ENCODE results near the gene STING1. TPM values are rescaled to one million over a fixed set of nuclear protein-coding genes. Genes with fewer than 3 reads are reported as not detected.
A peak's percentile ranks its signal among the peaks of the same experiment; 100 is the strongest.
"Not testable (repeated sequence)": the region's sequence is repeated elsewhere in the genome, so short reads cannot be mapped to it uniquely, and the experiment has no call there.

The STING1 gene
- total RNA-seq, 1 donor from 2014 or later, result 16.6 TPM

DNA sequence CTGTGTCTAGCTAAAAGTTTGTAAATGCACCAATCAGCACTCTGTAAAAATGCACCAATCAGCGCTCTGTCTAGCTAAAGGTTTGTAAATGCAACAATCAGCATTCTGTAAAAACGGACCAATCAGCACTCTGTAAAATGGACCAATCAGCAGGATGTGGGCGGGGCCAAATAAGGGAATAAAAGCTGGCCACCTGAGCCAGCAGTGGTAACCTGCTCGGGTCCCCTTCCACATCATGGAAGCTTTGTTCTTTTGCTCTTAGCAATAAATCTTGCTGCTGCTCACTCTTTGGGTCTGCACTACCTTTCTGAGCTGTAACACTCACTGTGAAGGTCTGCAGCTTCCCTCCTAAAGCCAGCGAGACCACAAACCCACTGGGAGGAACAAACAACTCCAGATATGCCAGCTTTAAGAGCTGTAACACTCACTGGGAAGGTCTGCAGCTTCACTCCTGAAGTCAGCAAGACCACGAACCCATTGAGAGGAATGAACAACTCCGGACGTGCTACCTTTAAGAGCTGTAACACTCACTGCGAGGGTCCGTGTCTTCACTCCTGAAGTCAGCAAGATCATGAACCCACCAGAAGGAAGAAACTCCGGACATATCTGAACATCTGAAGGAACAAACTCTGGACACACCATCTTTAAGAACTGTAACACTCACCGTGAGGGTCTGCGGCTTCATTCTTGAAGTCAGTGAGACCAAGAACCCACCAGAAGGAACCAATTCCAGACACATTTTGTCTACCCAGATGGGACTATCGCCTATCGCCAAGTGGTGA is 20.7 kb upstream of the STING1 start:
- not testable (repeated sequence) for DNase-seq

DNA sequence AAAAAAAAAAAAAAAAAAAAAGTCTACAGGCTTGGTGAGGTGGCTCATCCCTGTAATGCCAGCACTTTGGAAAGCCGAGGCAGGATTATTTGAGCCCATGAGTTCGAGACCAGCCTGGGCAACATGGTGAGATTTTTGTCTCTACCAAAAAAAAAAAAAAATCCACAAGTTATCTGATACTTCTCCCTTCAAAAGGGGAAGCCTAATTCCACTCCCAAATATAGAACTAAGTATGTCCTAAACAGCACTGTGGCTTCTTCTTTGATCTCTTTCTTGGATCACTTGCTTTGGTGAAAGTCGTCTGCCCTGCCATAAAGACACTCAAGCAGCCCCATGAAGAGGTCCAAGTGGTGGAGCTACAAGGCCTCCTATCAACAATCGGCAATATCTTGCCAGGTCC is 18.8 kb upstream of the STING1 start:
- no peak for DNase-seq

GRCh38 chr5:139495638-139496435 is 13.3 kb upstream of the STING1 start:
- DNase-seq, result no peak

DNA sequence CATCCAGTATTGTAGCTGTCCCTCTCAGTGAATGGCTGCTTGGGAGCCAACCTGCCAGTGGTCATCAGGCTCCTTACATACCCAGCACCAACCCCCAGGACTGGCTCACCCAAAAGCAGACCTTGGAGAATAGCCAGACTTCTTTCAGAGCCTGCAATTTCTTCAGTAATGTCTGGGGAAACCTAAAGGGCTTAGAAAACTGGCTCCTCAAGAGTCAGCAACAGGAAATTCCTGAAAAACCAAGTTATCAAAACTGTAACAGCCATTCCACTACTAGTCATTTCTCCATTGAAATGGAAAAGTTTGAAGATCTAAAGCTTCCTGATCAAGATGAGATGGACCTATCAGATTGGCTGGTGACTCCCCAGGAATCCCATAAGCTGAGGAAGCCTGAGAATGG is 12.3 kb upstream of the STING1 start:
- DNase-seq, result no peak

DNA sequence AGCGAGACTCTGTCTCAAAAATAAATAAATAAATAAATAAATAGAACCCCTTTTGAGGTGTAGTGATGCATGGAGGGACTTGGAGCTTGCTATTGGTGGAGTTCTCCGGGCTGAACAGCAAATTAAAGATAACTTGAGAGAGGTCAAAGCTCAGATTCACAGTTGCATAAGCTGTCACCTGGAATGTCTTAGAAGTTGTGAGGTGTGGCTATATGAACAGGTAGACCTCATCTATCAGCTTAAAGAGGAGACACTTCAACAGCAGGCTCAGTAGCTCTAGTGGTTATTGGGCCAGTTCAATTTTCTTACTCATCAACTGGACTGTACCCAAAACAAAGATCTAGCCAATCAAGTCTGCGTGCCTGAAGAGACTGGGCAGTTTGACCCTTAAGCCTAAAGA is 11.7 kb upstream of the STING1 start:
- no peak for DNase-seq

DNA sequence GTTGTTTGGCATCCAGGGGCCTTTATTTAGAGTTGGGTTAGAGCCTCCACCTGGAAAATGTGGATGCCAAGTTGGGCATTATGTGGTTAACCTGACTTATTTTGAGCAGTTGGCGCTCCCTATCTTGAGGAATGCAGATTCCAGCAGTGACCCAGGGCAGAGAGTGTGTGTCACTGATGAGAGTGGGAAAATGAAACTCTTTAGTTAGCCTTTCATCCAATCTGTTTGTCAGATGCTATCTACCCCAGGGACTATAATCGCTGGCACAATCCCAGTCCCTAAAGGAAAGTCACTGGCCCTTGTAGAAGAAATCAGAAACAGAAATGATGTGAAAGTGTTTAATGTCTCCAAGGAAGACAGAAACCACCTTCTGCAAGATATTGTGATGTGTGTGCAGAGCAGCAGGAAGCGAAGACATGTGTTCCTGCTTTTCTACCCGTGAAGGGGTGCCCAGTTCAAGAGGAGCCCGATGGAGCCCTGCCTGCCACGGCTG is 10.2 kb upstream of the STING1 start:
- peak; percentile 35 for DNase-seq

DNA sequence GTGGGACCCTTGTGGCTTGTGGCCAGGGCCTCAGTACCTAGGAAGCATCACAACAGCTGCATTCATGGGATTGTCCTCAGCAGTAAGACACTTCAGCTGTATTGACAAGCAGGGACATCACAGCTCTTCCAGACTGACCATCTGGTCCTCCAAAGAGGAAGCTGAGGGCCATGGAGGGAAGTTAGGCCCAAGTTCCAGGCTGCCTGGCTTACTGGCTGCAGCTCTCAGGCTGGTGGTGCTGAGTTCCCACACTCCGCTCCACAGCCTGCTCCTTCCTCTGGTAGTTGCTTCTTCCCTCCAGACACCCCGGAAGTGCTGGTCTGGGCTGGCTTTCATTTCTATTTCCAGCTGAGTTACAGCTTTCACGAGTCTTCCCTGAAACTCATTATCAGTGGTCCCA is 5.7 kb upstream of the STING1 start:
- no peak for DNase-seq

DNA sequence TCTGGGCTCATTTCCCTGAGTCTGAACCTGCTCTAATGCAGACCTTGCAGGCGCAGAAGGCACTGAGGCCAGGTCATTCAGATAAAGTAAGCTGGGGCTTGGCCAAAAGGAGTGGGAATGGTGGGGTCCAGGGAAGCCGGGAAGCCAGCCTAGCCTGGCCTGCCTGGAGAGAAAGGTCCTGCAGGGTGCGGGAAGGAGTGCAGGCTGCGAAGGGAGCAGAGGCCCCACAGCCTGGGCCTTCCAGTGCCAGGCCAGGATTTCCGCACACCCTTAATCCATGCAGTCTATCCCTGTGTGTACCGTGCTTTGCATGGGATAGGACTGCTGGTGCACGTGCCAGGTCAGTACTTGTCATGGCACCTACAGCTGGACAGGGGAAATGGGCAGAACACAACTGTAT is 3.6 kb upstream of the STING1 start:
- DNase-seq, result no peak

DNA sequence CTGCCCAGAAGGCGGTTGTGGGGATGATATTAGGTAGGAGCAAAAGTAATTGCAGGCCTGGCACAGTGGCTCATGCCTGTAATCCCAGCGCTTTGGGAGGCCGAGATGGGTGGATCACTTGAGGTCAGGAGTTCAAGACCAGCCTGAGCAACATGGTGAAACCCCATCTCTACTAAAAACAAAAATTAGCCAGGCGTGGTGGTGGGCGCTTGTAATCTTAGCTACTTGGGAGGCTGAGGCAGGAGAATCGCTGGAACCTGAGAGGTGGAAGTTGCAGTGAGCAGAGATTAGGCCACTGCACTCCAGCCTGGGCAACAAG is 291 bp upstream of the STING1 start:
- not testable (repeated sequence) for DNase-seq

DNA sequence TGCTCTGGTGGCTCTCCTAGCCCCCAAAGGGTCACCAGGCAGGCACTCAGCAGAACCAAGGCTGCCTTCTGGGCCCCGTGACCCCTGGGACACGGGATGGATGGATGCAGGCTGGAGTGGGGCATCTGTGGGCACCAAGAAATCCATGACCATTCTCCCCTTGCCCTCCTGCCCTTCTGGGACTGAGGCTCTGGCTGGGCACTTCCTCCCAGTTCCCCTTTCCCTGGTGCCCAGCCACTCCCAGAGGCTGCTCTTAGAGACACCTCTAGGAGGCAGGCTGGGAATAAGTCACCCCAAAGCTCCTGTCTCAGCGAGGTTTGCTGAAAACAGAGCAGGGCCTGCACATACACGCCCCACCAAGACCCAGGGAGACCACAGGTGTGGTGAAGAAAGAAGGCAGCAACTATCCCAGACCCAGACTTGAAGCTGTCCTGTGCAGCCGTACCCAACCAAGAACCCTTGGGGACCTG is 943 bp downstream of the STING1 start:
- no peak for DNase-seq

DNA sequence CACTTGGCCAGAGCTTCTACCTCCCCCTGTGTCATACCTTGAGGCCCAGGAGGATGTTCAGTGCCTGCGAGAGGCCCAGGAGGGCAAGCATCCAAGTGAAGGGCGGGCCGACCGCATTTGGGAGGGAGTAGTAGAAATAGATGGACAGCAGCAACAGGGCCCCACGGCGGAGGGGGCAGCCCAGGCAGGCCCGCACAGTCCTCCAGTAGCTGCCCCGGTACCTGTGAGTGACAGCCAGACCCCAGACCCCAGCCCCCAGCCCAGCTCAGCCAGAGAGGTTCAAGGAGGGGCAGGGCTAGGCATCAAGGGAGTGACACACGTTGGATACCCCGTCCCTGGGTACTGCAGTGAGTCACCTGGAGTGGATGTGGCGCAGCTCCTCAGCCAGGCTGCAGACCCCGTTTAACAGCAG is 1.4 kb downstream of the STING1 start:
- DNase-seq, result no peak

DNA sequence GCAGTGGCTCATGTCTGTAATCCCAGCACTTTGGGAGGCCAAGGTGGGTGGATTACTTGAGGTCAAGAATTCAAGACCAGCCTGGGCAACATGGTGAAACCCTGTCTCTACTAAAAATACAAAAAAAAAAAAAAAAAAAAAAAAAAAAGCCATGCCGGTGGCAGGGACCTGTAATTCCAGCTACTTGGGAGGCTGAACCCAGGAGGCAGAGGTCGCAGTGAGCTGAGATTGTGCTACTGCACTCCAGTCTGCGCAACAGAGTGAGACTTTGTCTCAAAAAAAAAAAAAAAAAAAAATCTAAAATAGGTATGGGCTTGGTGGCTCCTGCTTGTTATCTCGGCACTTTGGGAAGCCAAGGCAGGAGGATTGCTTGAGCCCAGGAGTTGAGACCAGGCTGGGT is 2.8 kb downstream of the STING1 start:
- DNase-seq, result not testable (repeated sequence)

- not testable (repeated sequence) for DNase-seq
These were observed 3.7 kb downstream of the STING1 start for GRCh38 chr5:139478657-139479423.

GRCh38 chr5:139475865-139476617 is 6.5 kb downstream of the STING1 start:
- no peak for DNase-seq

GRCh38 chr5:139474890-139475791 is 7.4 kb downstream of the STING1 start:
- no peak for DNase-seq

DNA sequence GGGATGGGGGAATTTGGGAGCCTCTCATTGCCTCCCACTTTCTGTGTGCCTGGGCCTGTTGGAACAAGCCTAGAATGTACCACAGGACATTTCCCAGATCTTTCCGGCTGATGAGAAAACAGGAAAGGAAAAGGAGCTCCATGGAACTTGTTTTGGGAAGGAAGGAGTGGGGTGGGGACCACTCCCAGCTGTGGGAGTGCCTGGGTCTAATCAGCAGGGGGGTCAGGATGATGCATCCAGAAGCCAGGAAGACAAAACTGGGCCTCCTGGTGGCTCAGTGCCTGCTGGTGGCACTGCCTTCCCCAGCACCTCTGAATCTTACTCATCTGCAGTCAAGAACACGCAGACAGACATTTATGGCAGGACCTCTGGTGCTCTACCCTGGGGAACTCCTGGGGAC is 9.0 kb downstream of the STING1 start:
- peak; percentile 26 for DNase-seq

DNA sequence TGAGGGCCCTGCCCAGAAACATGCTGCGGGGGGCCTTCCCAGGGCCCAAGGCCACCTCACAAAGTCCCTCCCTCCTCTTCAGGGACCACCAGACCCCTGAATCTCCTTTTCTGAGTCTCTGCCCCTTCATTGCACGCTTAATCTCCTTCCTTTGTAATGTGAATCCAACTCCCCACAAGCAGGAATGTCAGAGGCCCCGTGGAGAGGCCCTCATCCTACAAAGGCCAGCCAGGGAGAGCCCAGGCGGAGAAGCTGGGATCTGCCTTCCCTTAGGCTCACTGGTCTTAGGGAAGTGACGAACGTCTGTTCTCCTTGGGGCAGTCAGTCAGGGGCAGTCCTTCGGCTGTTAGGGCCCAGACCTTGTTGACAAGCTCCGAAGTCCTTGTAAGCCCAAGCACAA is 9.5 kb downstream of the STING1 start:
- DNase-seq, result no peak

DNA sequence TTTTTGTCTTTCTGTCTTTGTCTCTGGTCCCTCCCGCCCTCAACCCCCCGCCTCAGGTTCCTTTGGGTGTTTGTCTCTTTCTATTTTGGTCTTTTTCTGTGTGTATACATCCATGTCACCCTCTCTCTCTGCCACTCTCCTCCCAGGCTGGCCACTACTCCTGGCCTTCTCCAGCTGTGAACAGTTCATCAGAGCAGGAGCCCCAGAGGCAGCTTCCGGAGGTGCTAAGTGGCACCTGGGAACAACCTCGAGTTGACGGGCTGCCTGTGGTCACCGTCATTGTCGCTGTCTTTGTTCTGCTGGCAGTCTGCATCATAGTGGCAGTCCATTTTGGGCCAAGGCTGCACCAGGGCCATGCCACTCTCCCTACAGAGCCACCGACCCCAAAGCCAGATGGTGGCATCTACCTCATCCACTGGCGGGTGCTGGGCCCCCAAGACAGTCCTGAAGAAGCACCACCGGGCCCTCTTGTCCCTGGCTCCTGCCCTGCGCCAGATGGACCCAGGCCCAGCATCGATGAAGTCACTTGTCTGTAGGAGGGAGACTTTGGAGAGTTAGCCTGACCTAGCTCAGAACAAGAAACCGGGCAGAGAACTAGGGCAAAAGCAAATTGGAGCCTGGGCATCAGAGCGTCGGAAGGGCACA is 10.1 kb downstream of the STING1 start:
- DNase-seq, result no peak

DNA sequence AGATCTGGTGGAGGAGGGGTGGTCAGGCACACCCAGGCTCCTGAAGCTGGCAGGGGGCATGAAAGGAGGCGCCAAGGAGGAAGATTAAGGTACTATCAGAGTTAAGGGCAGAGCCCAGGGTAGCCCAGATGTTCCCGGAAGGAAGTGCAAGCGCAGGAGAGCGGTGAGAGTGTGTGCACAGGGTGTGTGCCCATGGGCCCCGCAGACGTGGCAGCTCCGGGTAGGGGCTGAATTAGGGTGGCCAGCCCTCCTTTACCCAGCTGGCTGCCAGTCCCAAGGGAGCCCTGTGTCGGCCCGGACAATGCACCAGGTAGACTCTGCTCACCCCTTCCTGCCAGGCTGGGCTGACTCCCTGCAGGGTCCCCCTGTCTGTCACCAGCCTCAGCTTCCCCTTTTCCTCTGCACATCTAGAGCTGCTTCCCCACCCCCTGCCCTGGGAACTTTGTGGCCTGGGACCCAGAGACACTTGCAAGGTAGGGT is 11.7 kb downstream of the STING1 start, which contains the start of gene SMIM33:
Gene SMIM33, plus strand, starts transcription at position 184 of the 480 bp plus-strand sequence. Its CDS starts 118 bp downstream, at position 302.
- no peak for DNase-seq

- no peak for DNase-seq
These were observed 14.1 kb downstream of the STING1 start for GRCh38 chr5:139468421-139468931.

Measured in skin of body (tissue), 2 donors.